ELR (cell line): Measurements from ENCODE around the gene C16orf74.

ENCODE experiments used
- DNase-seq: peaks from one replicate; pipeline ENCODE4 v3.0.0-alpha.2; 2015; ENCODE audit warnings: low read depth

Gene C16orf74

DNA sequence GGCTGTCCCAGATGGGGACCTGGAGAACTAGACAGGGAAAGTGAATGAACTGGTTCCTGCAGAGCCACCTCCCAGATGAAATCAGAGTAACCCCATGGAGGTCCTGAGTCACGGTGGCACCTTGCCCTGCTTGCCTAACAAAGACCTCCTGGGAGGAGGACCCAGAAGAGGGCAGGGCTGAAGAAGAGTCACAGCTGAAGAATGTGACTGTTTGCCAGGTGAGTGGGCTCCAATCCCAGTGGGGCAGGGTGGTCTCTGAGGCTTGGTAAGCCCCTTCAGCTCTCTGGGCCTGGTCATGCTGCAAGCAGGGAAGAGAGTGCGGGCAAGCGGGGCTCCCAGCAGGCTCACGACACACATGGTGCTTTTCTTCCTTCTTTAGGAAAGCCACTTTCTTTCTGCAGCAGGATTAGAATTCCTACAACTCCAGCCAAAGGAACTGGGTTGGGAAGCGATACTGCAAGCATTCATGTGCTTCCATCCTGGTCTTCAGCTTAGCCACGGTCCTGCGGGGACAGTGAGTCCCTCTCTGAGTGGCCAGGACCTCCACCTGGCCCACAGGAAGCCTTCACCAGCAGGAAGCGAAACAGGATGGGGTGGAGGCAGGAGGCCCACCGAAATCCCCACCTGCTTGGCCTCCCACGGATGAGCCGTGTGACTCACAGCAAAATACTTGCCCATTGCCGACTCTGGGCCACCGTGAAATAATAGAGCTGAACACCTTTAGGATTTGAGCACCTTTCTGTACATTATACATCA lies 4.3 kb downstream of the C16orf74 start:
- peak; percentile 71 for DNase-seq

- no peak for DNase-seq
Observed at GRCh38 chr16:85738923-85739715, 11.8 kb downstream of the C16orf74 start.

DNA sequence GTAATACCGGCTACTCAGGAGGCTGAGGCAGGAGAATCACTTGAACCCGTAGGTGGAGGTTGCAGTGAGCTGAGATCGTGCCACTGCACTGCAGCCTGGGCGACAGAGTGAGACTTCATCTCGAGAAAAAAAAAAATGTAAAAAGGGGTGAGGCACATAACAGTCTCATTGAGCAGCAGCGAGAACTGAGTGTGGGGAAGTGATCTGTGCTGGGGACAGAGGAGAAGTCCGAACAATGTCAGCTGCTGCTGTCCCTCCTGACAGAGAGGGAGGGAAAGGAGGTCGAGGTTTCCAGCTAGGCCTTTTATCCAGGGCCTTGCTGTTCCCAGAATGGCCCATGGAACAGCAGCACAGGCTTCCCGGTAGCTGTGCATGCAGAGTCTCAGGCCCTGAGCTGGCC lies 14.0 kb downstream of the C16orf74 start:
- DNase-seq = no peak

GRCh38 chr16:85735946-85736345 lies 14.9 kb downstream of the C16orf74 start:
- no peak for DNase-seq

DNA sequence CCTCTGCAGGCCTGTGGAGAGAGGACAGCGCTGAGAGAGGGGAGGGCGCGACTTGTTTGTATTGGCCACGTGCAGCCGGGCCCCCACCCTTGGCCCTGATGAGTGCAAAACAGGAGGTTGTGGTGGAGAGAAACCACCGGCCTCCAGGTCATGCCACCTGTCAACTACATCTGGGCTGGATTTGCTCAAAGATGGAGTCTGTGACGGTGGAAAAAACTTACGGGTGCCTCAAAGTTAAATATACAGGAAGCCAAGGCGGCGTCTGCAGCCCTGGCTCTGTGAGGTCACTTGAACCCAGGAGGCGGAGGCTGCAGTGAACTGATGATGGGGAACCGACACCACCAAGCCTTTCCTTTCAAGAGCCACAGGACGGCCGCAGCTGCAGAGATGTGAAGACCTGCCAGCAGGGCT lies 15.7 kb downstream of the C16orf74 start:
- DNase-seq = no peak

DNA sequence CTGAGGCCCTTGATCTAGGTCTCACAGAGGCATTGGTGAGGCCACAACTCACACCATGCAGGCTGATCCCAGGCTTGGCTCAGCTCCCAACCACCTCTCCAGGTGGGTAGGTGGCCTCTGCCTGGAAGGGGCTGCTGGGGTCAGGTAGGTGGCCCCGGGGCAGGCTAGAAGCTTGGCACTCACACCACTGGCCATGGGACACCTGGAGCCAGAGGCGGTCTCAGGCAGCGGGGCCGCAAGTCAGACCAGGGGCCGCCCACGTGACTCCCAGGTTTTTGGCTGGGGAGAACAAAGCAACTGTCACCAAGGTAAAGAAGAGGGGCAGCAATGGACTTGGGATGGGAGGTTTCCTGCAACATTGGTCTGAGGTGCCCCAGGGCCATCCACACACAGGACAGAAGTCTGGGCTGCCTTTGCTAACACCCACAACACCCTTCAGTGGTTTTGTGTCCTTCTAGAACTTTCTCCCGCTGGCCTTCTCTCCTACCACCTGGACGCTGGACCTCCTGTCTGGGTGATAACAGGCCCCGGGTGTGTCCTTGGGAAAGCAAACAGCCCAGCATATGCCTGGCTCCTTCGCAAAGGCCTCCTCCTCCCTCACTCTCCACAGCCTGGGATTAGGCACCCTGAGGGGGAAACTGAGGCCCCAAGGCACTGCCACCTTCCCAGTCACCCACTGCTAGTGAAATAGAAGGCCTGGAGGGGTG lies 16.4 kb downstream of the C16orf74 start:
- DNase-seq = no peak

DNA sequence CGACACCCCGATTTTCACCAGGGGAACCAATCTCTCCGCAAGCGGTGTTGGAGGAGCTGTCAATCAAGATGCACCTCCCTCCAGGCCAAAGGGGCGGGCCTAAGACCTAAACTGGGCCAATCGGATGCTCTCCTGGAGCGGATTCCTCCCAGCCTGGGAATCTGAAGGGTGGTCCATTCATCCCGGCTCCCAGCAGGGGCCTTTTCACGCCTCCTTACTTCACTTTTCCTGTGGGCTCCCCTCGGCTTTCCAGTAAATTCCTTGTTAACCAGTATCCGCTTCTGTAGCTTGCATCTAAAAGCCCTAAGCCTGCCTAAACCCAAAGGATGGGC lies 17.1 kb downstream of the C16orf74 start:
- DNase-seq = peak; percentile 33

DNA sequence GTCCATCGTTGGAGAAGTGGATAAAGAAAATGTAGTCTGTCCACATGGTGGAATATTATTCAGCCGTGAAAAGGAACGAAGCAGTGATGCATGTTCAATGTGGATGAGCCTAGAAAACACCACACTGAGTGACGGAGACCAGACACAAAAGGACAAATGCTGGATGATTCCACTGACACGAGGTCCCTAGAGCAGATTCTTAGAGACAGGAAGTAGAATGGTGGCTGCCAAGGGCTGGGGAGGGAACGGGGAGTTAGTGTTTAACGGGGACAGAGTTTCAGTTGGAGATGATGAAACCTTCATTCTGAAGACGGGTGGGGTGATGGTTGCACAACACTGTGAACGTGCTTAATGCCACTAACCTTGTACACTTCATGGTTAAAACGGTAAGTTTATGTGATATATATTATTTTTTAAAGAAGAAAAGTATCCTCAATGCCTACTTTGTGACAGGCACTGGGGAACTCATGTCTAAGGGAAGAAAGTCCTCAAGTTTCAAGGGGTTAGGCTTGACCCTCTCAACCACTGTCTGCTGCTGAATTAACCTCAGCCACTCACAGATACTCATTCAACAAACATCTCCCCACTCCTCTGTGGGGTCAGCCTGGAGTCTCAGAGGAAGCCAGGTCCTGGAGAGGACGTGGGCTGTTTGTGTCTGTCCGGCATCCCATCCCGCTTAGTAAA lies 17.6 kb downstream of the C16orf74 start:
- no peak for DNase-seq

DNA sequence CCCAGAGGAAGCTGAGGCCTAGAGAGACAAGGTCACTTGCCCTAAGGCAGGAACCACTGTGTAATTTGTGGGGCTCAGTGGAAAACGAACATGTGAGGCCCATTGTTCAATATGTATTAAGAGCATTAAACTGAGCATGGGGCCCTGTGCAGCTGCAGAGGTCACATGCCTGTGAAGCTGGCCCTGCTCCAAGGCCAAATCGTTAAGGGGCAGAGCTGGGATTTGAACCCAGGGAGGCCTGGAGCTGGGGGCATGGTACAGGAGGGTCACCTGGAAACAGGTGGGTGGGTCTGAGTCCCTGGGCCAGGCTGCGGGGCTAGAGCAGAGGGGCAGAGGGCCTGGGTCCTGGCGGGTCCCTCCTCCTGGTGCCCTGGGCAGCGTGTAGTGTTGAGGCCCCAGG lies 19.7 kb downstream of the C16orf74 start:
- DNase-seq = no peak

GRCh38 chr16:85730186-85730465 lies 20.8 kb downstream of the C16orf74 start:
- DNase-seq = no peak

- no peak for DNase-seq
Observed at GRCh38 chr16:85729452-85730185, 21.3 kb downstream of the C16orf74 start.

- peak; percentile 31 for DNase-seq
Observed at GRCh38 chr16:85728879-85729278, 22.0 kb downstream of the C16orf74 start.

GRCh38 chr16:85724936-85725335 lies 26.0 kb downstream of the C16orf74 start:
- DNase-seq = no peak

DNA sequence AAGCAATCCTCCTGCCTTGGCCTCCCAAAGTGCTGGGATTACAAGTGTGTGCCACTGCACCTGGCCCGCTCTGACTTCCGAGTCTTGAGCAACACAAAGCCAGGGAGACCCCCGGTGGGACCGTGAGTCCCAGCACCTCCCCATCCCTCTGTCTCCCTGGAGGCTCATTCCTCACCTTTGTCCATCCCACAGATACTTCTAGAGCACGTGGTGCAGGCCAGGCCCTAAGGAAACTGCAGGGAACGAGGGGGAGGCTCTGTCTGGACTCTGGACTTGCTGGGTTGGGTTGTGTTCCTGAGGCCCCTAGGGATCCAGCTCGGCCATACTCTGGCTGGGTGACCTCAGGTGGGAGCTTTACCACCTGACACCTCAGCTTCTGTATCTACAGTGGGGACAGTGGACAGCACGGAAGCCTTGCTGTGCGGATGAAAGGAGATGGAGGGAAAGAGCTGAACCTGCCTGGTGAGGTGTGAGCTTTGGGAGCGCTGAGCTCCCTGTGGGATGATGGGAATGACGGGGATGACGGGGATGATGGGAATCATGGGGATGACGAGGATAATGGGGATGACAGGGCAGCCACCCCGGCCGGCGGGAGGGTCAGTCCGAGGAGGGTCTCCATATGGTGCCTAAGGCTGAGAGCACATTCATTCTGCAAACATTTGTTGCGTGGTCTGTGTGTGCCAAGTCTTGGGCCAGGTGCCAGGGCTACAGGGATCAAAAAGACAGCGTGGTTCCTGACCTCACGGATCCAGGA lies 26.6 kb downstream of the C16orf74 start:
- DNase-seq = no peak

DNA sequence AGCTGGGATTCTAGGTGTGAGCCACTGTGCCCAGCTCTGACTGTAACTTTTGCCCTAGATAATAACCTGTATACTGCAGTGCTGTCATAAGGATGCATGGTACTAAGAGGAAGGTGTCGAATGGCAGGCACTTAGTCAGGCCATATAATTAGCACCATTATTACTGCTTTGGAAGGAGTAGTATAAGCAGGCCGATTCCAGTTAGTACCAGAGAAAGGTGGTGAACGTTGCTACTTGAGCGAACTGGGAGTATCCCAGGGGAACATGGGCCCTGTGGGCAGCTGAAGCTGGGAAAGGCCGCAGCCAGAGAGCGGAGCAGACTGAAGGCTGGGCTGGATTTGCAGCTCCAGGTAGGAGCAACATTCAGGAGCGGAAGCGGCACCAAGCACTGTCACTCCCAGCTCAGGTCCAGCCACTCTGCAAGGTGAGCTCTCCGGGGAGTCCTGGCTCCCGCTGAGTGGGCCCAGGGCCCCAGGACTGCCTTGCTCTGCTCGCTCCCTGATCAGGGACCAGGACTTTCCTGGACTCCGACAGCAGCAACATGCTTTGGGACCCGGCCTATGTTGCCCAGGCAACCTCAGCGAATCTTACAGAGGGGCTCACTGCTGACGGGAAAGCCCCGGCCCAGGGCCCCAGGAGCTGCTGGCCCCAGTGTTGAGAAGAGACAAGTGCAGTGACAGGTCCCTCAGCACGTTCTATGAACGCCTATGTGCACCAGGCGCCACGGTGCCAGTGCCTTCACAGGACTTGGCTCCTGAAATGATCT lies 28.6 kb downstream of the C16orf74 start:
- no peak for DNase-seq

GRCh38 chr16:85720302-85720637 lies 30.6 kb downstream of the C16orf74 start:
- DNase-seq = peak; percentile 37

DNA sequence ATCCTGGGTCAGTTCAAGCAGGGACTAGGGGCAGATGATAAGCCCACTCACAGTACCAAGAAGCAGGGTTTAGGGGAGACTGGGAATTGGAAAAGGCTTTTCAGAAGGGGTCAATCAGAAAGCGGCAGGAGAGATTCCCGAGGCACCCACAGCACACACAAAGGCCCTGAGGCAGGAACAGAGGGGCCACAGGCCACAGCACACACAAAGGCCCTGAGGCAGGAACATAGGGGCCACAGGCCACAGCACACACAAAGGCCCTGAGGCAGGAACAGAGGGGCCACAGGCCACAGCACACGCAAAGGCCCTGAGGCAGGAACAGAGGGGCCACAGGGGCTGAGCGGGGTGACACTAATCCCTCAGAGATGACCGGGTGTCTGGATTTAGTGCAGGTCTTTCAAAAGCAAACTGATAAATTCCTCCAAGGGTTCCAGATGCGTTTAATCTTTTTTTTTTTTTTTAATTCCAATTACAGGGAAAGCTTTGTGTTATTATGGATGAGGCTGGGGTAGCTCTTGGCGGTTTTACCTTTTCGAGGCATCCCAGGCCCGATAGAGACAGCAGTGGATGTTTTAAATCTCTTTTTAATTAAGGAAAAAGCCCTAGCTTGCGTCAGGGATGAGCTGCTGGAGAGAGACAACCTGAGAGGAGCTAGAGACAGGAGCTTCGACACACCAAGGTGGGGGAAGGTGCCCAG lies 31.1 kb downstream of the C16orf74 start:
- no peak for DNase-seq

DNA sequence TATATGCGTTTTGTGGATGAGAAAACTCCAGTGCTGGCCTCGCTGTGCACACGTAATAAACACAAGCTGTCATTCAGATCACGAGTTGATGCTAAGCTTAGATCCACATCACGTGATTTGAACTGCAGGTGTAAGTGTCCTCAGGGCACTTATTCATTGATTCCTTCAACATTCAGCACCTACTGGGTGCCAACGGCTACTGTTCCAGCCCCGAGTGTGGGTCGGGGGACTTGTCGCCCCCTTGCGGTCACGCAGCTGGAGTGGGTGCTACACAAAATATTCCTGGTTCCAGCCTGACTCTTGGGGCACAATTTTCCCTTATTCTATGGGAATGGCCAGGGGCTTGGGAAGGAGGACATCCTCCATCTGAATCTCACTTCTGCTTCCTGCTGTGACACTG lies 32.2 kb downstream of the C16orf74 start:
- peak; percentile 39 for DNase-seq

DNA sequence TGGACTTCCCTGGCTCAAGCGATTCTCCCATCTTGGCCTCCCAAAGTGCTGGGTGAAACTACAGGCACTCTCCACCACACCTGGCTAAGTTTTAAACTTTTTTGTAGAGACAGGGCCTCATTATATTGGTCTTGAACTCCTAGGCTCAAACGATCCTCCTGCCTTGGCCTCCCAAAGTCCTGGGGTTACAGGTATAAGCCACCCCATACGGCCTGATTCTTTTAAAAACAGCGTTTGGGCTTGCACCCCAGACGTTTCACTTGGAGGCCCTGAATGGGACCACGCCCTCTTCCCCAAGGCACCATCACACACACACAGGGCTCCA lies 32.8 kb downstream of the C16orf74 start:
- no peak for DNase-seq
